Ureter (tissue), 1 donor: ENCODE results near the gene SAFB. TPM values are rescaled to one million over a fixed set of nuclear protein-coding genes. Genes with fewer than 3 reads are reported as not detected.
A peak's percentile ranks its signal among the peaks of the same experiment; 100 is the strongest.

Experiments
- DNase-seq: peaks from one replicate; pipeline ENCODE4 v3.0.0-alpha.2; 2020; ENCODE audit warnings: low spot score
- total RNA-seq: library from RNA; stranded (reverse); gene quantifications from one replicate; pipeline ENCODE4 v1.2.4, GENCODE V29; 2023
- donor health status: DM: yes; HTN: yes; CAD: no.

Gene SAFB
- 90.0 TPM for total RNA-seq

DNA sequence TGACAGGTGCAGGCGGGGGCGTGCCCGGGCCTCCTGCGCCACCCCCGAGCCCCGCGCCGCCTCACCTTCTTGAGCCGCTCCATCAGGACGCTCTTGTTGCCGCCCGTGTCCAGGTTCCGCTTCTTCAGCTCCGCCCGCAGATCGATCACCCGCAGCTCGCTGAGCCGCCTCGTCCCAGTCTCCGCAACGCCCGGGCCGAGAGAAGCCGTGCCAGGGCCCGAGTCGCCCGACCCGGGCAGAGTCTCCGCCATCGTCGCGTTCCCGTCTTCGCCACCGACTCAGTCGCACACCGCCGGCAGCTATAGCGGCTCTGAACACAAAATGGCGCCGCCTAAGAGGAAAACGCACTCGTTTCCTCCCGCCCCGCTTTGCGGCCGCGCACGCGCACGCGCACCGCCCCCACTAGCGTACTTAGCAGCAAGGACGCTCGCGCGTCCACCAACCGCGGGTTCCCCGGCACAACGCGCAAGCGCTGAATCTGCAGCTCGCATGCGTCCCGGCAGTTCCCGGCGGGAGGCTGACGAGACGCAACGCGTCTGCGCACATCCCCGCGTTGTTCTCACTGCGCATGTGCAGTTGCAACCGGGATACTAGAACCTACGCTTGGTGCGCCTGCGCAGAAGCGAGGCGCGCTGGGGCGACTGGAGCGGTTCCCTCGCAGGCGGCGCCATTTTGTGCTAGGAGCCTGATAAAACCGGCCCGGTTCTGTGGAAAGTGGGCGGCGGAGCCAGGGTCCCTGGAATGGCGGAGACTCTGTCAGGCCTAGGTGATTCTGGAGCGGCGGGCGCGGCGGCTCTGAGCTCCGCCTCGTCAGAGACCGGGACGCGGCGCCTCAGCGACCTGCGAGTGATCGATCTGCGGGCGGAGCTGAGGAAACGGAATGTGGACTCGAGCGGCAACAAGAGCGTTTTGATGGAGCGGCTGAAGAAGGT lies at the start of gene SAFB, which contains the start of gene SAFB2:
Gene SAFB, plus strand, starts transcription at position 619 of the 932 bp plus-strand sequence. Its CDS starts 123 bp downstream, at position 742.
Gene SAFB2, minus strand, starts transcription at position 312 of the 932 bp plus-strand sequence. Its CDS starts 61 bp downstream, at position 251.
- peak; percentile 99 for DNase-seq

DNA sequence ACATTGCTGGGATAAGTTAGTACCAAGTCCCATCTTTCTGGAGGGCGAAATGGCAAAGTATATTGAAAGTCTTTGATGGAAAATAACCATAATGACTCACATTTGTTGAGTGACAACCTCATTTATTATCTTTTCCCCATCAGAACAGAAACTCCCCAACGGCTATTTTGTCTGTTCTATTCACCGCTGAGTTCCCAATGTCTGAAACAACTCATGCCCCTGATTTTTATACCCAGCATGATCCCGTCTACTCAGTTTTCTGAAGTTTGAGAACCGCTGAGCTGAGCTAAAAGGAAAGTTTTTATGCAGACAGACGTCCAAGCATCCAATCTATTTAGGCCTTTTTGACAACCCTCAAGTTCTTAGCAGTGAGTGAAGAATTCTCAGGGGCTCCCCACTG lies 47.3 kb upstream of the SAFB start:
- DNase-seq, result no peak

DNA sequence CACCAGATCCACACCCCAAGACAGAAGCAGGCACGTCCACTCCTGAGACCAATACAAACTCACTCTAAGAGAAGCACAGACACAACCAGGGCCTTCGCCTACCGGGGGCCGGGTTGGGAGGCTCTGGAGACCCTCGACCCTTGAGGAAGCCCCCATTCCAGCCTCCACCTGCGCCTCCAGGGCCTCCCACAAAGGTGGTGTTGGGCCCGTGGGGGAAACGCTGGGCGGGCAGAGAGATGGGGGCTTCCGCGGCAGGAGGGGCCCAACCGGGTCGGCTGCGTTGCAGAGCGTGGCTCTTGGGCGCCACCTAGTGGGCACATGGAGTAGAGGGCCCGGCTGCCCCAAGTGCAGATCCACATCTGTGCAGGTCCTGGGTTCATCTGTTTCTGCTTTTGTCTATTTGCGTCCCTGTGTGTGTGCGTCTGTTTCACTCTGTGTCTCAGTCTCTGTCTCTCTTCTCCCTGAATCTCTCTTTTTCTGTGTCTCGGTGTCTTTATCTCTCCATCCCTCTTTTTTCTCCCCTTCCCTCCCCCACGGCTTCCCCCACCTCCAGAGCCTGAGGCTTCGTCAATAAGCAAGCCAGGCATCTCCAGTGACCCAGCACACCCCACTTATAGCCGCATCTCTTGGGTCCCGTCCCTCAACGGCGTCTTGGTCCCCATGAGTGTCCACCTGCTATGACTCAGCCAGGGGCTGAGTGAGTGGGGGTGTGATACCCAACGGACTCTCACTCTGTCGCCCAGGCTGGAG lies 44.6 kb upstream of the SAFB start:
- peak; percentile 68 for DNase-seq

DNA sequence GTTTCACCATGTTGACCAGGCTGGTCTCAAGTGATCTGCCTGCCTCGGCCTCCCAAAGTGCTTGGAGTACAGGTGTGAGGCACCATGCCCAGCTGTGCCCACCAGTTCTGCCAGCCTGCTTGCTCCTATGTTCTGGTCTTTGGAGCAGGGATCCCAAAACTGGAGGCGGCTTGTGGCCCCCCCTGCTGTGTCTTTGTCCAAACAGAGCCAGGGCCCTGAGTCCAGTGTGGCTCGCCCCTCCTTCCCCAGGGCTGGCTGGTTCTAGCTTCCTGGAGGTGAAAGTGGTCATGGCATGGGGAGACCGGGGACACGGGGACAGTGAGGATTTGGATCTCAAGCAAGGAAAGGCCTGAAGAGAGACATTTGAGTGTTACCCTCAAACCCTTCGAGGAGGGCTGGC lies 43.6 kb upstream of the SAFB start:
- no peak for DNase-seq

DNA sequence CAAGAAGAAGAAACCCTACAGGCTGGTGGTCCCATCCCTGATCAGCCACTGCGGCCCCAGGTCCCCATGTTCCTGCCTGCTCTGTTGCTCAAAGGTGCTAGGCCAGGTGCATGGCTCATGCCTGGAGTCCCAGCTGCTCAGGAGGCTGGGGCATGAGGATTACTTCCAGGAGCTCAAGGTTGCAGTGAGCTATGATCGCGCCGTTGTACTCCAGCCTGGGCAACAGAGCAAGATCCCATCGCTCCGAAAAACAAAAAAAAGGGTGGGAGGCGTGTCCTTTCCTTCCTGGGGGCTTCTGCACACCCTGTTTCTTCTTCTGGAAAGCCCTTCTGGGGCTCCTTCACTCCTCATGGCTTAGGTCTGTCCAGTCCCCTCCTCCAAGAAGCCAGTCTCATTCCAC lies 43.2 kb upstream of the SAFB start:
- no peak for DNase-seq

DNA sequence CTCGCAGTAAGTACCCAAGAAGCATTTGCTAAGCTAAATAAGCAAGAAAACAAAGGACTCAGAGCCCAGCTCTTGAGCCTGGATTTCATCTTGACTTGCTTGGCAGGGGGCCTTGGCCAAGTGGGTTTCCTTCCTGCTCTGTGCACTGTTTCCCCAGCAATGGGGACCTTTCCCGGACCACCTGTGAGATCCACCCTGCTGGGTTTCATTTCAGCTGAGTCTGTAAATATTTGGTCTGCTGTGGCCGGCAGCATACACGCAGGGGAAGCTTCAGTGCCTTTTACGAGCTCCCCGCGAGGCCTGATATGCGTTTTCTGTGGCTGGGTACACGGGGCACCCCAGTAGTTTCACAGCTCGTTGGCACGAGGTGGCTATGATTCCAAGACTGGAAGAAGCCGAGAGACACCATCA lies 42.7 kb upstream of the SAFB start:
- no peak for DNase-seq

DNA sequence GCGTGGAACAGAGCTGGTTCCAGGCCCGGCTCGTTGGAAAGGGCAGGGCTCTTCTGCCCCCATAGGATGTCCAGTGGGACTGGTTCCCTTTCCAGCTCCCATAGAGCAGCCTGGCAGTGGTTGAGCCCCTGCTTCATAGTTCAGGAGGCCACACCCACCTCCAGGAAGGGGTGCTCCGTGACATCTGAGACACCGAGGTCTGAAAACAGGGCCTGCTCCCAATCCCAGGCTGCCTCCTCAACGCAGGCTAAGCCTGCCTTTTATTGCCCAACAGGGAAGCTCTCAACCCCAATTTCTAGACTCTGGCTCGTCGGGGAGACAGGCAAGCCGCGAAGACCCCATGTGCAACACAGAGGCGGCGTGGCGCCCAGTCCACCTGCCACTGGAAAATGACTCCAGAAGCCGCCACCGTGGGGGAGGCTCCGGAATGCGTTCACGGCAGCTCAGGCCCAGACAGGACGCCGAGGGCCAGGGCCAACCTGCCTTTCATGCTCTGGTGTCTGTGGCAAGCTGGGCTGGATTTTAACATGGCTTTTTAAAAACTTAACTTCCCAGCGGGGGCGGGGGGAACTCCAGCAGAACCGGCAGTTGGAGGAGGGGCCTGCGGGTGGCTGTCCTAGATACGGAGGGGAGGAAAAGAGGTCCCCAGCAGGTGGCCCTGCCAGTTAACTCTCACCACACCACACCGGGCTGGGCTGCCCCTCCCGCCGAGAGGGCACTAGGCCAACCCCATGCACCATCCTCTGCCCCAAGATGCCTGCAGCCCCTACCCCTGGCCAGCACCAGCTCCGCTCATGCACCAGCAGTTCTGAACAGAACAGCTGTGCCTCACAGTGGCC lies 37.2 kb upstream of the SAFB start:
- peak; percentile 70 for DNase-seq

DNA sequence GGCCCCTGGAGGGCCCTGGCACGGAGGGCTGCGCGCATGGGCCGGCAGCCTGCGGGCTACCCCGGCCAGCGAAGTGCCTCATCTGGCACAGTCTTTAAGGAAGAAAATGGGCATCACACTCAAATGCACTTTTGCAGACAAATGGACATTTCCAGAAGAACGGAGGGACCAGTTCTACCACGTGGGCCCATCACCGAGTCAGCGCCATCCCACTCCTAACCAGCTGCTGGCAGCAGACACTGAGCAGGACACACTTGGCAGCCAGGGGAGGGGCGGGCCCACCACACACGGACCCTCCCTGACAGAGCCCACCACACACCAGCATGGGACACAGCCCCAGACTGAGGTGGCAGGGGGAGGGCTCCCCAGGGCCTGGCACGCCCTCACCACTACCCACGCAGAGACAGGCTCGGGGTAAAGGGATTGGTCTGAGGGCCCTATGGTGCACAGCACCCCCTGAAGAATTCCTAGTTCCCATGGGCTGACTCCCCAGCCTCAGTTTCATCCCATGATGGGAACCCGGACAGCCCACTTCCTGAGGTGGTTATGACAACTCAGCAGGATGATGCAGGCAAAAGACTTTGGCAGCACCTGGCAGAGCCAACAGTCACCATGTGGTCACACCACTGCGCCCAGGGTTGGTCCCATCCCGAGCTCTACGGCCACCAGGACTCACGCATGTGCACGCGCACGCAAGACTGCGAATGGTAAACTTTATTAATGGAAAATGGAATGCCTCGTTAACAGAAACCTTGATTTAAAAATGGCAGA lies 36.4 kb upstream of the SAFB start:
- no peak for DNase-seq

DNA sequence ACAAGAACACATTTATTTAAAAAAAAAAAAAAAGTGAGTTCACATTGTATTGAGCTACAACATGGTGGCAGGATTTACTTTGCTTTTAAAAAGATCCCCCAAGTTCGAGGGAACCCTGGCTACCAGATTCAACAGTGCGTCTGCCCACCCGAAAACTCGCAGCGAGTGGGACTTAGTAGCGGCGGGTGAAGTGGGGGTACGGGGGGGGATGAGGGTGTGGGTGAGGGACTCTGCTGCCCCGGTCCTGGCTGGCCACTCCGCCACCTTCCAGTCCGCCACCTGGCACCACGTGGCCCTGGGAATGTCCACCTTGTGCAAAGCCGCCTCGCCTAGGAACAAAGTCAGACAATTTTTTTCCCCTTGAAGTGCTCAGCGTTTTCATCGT lies 35.8 kb upstream of the SAFB start:
- no peak for DNase-seq

DNA sequence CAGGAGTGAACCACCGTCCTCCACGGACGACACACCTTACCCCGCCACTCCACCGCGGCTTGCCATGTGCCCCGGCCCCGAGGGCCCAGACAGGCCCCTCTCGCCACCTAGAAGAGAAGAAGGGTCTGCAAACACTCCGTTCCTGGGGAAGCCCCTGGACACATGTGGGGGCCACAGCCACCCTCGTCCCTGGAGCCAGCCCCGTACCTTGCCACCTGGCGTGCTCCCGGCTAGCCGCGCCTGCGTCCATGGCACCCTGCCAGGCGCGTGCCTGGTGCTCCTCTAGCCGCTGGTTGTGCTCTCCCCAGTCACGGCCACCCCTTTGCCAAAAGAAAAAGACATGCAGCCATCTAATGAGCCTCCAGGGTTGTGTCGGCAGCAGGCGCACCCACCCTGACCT lies 35.2 kb upstream of the SAFB start:
- no peak for DNase-seq

DNA sequence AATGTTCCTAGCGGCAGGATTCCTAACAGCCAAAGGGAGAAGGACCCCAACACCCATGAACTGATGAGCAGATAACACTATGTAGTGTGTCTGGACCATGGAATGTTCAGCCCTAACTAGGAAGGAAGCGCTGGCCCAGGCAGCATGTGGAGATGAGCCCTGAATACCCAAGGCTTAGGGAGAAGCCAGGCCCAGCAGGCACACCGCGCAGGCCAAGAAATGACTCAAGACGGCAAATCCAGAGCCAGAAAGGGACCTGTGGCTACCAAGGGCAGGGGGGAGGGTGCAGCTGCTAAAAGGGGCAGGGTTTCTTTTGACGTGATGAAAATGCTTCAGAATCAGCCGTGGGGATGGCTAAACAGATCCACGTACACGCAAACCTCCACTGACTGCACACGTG lies 34.4 kb upstream of the SAFB start:
- DNase-seq, result no peak

DNA sequence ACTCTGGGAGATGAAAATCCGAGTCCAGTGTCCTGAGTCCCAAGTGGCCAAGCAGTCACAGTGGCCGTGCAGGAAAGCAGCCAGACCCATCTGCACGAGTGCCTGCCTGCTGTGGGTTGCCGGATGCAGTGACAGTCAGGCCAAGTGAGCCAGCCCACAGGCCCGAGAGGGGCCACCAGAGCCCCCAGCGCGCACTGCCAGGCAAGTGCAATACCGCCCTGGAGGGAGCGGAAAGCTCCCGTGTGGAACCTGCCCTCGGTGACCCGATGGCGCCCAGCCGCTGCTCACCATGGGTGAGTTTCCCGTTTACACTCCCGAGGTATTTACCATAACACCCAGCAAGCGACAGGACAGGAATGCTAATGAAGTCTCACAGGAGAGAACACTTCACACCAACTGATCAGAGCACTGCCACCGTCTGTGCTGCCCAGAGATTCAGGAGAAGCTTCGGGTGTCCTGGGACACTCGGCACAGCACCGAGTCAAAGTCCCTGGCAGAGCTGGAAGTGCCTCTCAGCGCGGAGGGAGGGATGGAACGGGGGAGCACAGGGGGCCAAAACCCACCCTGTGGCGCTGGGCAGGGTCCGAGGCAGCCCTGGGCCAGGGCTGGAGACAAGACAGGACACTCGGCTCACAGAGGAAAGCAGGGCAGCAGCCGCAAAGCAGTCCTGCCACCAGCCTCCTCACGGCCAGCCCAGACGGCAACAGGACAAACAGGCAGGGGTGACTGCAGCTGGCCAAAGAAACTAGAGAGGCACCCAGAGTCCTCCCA lies 33.8 kb upstream of the SAFB start:
- DNase-seq, result no peak

DNA sequence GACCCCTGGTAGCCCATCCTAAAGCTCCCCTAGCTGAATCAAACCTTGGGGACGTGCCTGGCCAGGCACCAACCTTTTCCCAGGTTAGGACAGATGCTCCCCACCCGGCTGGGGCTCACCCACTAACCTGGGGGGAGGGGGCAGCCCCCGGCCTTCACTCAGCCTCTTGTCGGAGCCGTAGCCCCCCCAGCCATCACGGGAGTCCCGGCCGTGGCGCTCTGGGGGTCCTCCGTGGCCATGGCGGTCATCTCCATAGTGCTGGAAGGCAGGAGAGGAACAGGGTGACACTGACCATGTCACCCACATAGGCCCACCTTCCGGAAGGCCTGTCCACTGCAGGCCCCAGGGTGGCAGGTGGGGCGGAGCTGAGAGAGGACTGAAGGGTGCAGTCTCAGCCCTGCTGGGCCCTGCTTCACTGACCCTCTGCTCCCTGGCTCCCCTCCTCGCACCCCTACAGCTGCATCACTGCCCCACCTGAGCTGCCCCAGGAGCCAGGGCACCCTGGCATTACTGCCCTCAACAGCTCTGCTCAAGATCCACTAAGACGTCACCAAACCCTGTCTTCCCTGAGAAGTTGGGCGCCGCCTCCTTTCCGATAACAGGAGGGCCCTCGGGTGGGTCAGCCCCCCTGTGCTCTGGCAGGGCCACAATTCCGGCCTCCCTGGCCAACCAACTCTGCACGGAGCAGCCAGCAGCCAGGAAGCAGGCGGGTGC lies 32.6 kb upstream of the SAFB start:
- DNase-seq, result no peak

DNA sequence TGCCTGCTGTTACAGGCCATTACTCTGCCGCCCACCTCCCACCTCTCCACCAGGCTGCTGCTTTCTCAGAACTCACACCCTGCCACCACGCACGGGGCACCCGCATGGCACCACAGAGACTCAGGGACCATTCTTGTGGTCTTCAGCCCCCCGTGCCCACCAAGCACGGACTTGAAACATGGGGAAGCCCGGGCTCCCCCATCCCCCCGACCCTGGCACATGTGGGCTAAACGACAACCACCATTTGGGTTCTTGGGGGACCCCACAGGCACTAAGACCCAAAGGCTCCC lies 32.1 kb upstream of the SAFB start:
- DNase-seq, result no peak

DNA sequence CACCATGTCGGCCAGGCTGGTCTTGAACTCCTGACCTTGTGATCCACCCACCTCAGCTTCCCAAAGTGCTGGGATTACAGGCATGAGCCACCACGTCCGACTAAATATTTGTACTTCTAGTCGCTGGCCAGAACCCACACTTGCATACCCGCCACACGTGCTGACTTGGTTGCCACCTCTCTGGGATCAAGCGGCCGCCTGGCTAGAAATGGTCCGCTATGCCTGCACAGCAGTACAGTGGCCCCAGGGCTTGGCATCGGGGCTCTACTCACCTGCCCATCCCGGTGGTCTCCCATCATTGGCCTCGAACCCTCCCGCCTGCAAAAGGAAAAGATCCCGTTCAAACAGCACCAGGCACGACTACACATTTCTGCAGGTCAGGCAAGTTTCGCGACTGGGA lies 31.4 kb upstream of the SAFB start:
- DNase-seq, result no peak

DNA sequence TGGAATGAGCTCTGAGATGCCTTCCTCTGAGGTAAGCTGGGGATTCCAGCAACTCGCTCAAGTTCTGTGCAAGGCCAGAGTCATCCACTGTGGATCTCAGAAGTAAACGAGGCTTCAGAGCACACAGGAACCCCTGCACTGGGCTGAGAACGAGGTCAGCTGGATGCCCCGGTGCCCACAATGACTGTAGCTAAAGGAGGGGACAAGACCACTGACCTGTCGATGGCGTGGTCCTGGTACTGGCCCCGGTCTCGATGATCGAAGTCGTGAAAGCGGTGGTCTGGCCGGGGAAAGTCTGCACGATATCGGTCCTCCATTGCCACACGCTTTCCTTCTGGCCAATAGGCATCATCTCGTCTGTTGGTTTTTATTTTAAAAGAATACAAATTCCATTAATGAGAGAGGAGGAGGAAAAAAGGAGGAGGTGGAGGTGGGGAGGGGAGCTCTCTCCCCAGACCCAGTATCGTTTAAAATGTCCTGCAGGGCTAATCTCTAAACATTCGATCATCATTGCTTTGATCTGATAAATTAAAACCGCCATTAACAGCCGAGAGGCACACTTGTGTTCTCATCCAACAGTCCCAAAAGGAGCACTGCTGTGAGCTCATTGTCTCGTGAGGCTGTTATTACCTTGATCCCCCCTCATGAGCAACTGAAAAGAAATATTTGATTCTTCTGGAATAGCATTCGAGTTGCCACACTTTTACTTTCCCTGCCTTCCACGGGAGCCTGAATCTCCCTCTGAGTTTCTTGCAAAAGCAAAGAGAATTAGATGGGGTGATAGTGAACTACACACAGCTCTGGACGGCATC lies 30.1 kb upstream of the SAFB start:
- no peak for DNase-seq

DNA sequence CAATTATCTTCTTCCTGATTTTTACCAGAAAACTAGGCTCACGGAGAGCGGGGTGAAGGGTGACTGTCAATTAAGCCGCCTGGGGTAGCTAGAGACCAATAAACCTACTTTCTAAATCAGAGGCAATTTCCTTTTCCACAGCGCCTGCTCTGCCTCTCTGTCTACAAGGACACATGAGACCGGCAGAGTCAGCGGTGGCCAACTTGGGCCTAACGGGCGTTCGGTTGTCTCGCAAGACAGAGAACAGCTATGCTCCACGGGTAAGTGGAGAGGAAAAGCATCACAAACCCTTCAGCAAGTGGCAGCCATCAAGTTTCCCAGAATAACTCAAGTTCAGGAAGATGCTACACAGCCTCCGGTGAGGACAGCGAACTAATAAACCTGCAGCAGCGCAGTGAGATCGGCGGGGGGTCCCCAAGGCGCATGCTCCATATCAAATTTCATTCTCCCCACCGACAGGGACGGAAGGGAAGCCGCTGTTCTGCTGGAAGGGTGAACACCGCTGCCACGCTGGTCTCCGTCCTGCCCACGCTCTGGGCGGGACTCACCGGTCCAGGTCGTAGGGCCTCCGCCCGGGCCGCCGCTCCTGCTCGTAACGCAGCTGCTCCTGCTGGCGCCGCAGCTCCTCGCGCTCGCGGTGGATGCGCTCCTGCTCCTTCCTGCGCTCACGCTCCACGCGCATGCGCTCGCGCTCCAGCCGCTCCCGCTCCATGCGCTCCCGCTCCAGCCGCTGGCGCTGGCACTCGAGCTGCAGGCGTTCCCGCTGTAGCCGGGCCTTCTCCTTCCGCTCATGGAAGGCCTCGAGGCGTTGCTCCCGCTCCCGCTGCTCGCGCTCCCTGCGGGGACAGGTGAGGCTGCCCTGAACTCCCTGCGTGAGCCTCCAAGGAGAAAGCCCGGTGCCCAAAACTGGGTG lies 29.3 kb upstream of the SAFB start:
- DNase-seq, result no peak

DNA sequence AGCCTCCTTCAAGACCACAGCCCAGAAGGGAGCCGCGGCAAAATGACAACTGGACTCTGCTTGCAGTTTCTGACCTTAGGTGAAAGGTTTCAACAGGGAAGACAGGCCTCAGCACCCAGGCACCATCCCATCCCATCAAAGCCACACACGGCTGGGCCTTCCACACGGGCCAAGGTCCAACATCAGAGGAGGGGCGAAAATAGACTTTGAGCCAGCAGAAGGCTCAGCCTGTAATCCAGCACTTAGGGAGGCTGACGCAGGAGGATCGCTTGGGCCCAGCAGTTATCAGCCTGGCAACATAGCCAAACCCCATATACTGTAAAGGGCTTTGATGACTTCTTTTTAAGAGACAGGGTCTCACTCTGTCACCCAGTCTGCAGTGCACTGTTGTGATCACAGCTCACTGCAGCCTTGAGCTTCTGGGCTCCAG lies 28.3 kb upstream of the SAFB start:
- DNase-seq, result no peak
